GM19463 (cell line): Measurements from ENCODE around the gene TUT1.
A peak's percentile ranks its signal among the peaks of the same experiment; 100 is the strongest.

Experiments used
- ATAC-seq: cut with Tn5 transposase; IDR thresholded peaks from one replicate; pipeline ENCODE4 v1.9.1; 2021; ENCODE audit warnings: mild to moderate bottlenecking, moderate library complexity; ENCODE audit not compliant: unreplicated experiment

Gene TUT1

GRCh38 chr11:62544581-62545436 is 46.5 kb downstream of the TUT1 start:
- no peak for ATAC-seq

GRCh38 chr11:62543680-62544444 is 47.5 kb downstream of the TUT1 start:
- no peak for ATAC-seq

GRCh38 chr11:62542750-62543567 is 48.4 kb downstream of the TUT1 start:
- no peak for ATAC-seq

- ATAC-seq: no peak
Observed at GRCh38 chr11:62542111-62542745, 49.1 kb downstream of the TUT1 start.

GRCh38 chr11:62540804-62541701 is 50.3 kb downstream of the TUT1 start:
- peak; percentile 34 for ATAC-seq

- ATAC-seq: no peak
Observed at GRCh38 chr11:62539238-62539925, 51.9 kb downstream of the TUT1 start.

- no peak for ATAC-seq
Observed at GRCh38 chr11:62538470-62539237, 52.7 kb downstream of the TUT1 start.

- ATAC-seq: no peak
Observed at GRCh38 chr11:62536301-62536957, 54.9 kb downstream of the TUT1 start.

- no peak for ATAC-seq
Observed at GRCh38 chr11:62535802-62536201, 55.5 kb downstream of the TUT1 start.

GRCh38 chr11:62534779-62535545 is 56.4 kb downstream of the TUT1 start:
- ATAC-seq: no peak

- ATAC-seq: no peak
Observed at GRCh38 chr11:62532096-62532495, 59.2 kb downstream of the TUT1 start.
